Smooth muscle cell of the pulmonary artery (primary cell): ENCODE measurements around the gene EML2. TPM values are rescaled to one million over a fixed set of nuclear protein-coding genes. Genes with fewer than 3 reads are reported as not detected.

ENCODE experiments used
- total RNA-seq: library from RNA; depleted of rRNA; stranded (reverse); fragments of >200 nt; gene quantifications from 2 replicates; pipeline ENCODE4 v1.2.3, GENCODE V29; 2014

The EML2 gene
- total RNA-seq = 64.1 and 80.8 TPM in 2 replicates

GRCh38 chr19:45638930-45639729 is at the start of gene EML2:
Gene EML2 (minus strand): TSS chr19:45639397. CDS start chr19:45639376, 21 bp downstream.

GRCh38 chr19:45667620-45668341 is 28.6 kb upstream of the EML2 start, which contains the start of gene GIPR:
Gene GIPR (plus strand): TSS chr19:45668221. CDS start chr19:45669521, 1,300 bp downstream.

GRCh38 chr19:45601524-45602374 is 37.4 kb downstream of the EML2 start, which contains the start of gene GPR4:
Gene GPR4 (minus strand): TSS chr19:45602212. CDS start chr19:45591866, 10,346 bp downstream.

GRCh38 chr19:45584332-45585157 is 54.7 kb downstream of the EML2 start, which contains the start of gene OPA3:
Gene OPA3 (minus strand): TSS chr19:45584802. CDS start chr19:45584764, 38 bp downstream.

Other genes starting within 250 kb of the EML2 start
- gene PPP1R13L, start 234.3 kb downstream of the EML2 start, total RNA-seq = 13.9 and 25.5 TPM in 2 replicates
- gene POLR1G, start 232.8 kb downstream of the EML2 start, total RNA-seq = 9.1 and 16.3 TPM in 2 replicates
- gene ERCC1, start 215.5 kb downstream of the EML2 start, total RNA-seq = 67.9 and 74.2 TPM in 2 replicates
- 5.7 and 7.2 TPM in 2 replicates for gene FOSB, start 171.4 kb downstream of the EML2 start, total RNA-seq
- 5.6 and 8.0 TPM in 2 replicates for gene RTN2, start 142.3 kb downstream of the EML2 start, total RNA-seq
- gene PPM1N, start 141.0 kb downstream of the EML2 start, total RNA-seq = 1.0 and 1.6 TPM in 2 replicates
- gene VASP, start 131.9 kb downstream of the EML2 start, total RNA-seq = 47.6 and 61.4 TPM in 2 replicates
- 7.0 and 10.4 TPM in 2 replicates for gene OPA3, start 54.6 kb downstream of the EML2 start, total RNA-seq
- gene GPR4, start 37.2 kb downstream of the EML2 start, total RNA-seq = 0.53 and 0.78 TPM in 2 replicates
- gene GIPR, start 28.8 kb upstream of the EML2 start, total RNA-seq = 0.43 and 0.52 TPM in 2 replicates
- gene SNRPD2, start 52.6 kb upstream of the EML2 start, total RNA-seq = 194 and 211 TPM in 2 replicates
- 18.1 and 32.5 TPM in 2 replicates for gene QPCTL, start 53.3 kb upstream of the EML2 start, total RNA-seq
- 6.4 and 6.5 TPM in 2 replicates for gene FBXO46, start 91.5 kb upstream of the EML2 start, total RNA-seq
- gene MEIOSIN, start 94.0 kb upstream of the EML2 start, total RNA-seq = not detected in 2 replicates
- gene SIX5, start 129.9 kb upstream of the EML2 start, total RNA-seq = 9.7 and 14.5 TPM in 2 replicates
- 79.7 and 85.8 TPM in 2 replicates for gene DMPK, start 143.1 kb upstream of the EML2 start, total RNA-seq
- 38.6 and 55.9 TPM in 2 replicates for gene DMWD, start 153.4 kb upstream of the EML2 start, total RNA-seq
- 0.07 TPM in 2 replicates for gene RSPH6A, start 175.9 kb upstream of the EML2 start, total RNA-seq
- gene SYMPK, start 223.8 kb upstream of the EML2 start, total RNA-seq = 45.5 and 57.3 TPM in 2 replicates
- gene FOXA3, start 224.9 kb upstream of the EML2 start, total RNA-seq = not detected in 2 replicates
- 24.0 and 30.8 TPM in 2 replicates for gene IRF2BP1, start 246.7 kb upstream of the EML2 start, total RNA-seq